SK-N-SH (cell line): ENCODE data around the gene HECW1. TPM values are rescaled to one million over a fixed set of nuclear protein-coding genes. Genes with fewer than 3 reads are reported as not detected.

ENCODE experiments used
- CTCF ChIA-PET: fragments of 300-600, 350-600 bp; formaldehyde crosslinking; extraction: SDS; loops from one replicate; lab custom pipeline; 2021; lab: Yijun Ruan, JAX
- POLR2A ChIA-PET: fragments of 350-600 bp; sonication (Branson Sonifier 250); formaldehyde crosslinking; extraction: SDS; loops from one replicate; lab custom pipeline; 2020; ENCODE audit warnings: antibody characterized with exemption, inconsistent platforms; lab: Yijun Ruan, JAX
- DNase-seq: peaks from one replicate; pipeline ENCODE4 v3.0.0; 2012
- H2AFZ ChIP-seq: fragments of 200-600 bp; sonication (generic); 2 replicates; pipeline ENCODE4 v1.8.1; 2016; ENCODE audit warnings: antibody characterized with exemption, mild to moderate bottlenecking, low read depth
- H3F3A ChIP-seq: fragments of 200-600 bp; sonication (generic); replicated peaks from 2 replicates; pipeline ENCODE3; 2016; ENCODE audit warnings: antibody characterized with exemption, mild to moderate bottlenecking; ENCODE audit not compliant: insufficient read depth
- H3K27ac ChIP-seq, 2 experiments: fragments of 200-500 bp in 1 of 2; fragments of 200-600 bp in 1 of 2; sonication (Bioruptor generic) in 1 of 2; sonication (generic), shearing (Covaris generic) in 1 of 2; 2 replicates each; pipeline versions ENCODE4 v1.5.1 to v1.6.1; 2014 to 2016; ENCODE audit warnings: low read depth in 2 of 2, inconsistent platforms in 1 of 2, low read length in 1 of 2, mild to moderate bottlenecking in 1 of 2, mixed read lengths in 1 of 2
- H3K27me3 ChIP-seq: fragments of 200-600 bp; sonication (generic), shearing (Covaris generic); 2 replicates; pipeline ENCODE4 v1.6.1; 2016; ENCODE audit warnings: mixed run types; ENCODE audit not compliant: insufficient read depth
- H3K36me3 ChIP-seq, 2 experiments: fragments of 200-500 bp in 1 of 2; fragments of 200-600 bp in 1 of 2; sonication (Bioruptor generic) in 1 of 2; sonication (generic) in 1 of 2; replicated peaks in 1 of 2; 2 replicates each; pipeline versions ENCODE3 to v1.5.1; 2014 to 2016; ENCODE audit warnings: low read length in 1 of 2, mild to moderate bottlenecking in 1 of 2; ENCODE audit not compliant: insufficient read depth in 2 of 2, control insufficient read depth in 1 of 2
- H3K4me1 ChIP-seq, 2 experiments: fragments of 200-500 bp in 1 of 2; fragments of 200-600 bp in 1 of 2; sonication (Bioruptor generic) in 1 of 2; sonication (generic), shearing (Covaris generic) in 1 of 2; 2 replicates each; pipeline versions ENCODE4 v1.5.1 to v1.6.1; 2014 to 2016; ENCODE audit warnings: low read depth in 1 of 2, low read length in 1 of 2, mixed run types in 1 of 2; ENCODE audit not compliant: insufficient read depth in 2 of 2, control insufficient read depth in 1 of 2
- H3K4me2 ChIP-seq: fragments of 200-600 bp; sonication (generic), shearing (Covaris generic); 2 replicates; pipeline ENCODE4 v1.6.1; 2017; ENCODE audit warnings: mixed run types
- H3K4me3 ChIP-seq, 2 experiments: fragments of 200-500 bp in 1 of 2; fragments of 200-600 bp in 1 of 2; sonication (Bioruptor generic) in 1 of 2; sonication (generic), shearing (Covaris generic) in 1 of 2; 2 replicates each; pipeline versions ENCODE4 v1.5.1 to v1.8.1; 2014 to 2016; ENCODE audit warnings: low read depth in 2 of 2, inconsistent platforms in 1 of 2, low read length in 1 of 2, mild to moderate bottlenecking in 1 of 2, mixed read lengths in 1 of 2, moderate library complexity in 1 of 2
- H3K79me2 ChIP-seq: fragments of 200-600 bp; sonication (generic); 2 replicates; pipeline ENCODE4 v1.8.1; 2017; ENCODE audit warnings: mild to moderate bottlenecking; ENCODE audit not compliant: insufficient read depth
- H3K9ac ChIP-seq: fragments of 200-600 bp; sonication (generic); 2 replicates; pipeline ENCODE4 v1.6.1; 2017; ENCODE audit warnings: mixed run types
- H3K9me2 ChIP-seq: fragments of 200-600 bp; sonication (generic); 2 replicates; pipeline ENCODE4 v1.6.1; 2017; ENCODE audit warnings: mixed run types
- H3K9me3 ChIP-seq: fragments of 200-600 bp; sonication (generic); 2 replicates; pipeline ENCODE4 v1.6.1; 2017; ENCODE audit warnings: mixed run types, mild to moderate bottlenecking, moderate library complexity
- H4K20me1 ChIP-seq: fragments of 200-600 bp; sonication (generic); 2 replicates; pipeline ENCODE4 v1.6.1; 2017; ENCODE audit warnings: mild to moderate bottlenecking, mixed run types; ENCODE audit not compliant: insufficient read depth
- CHD2 ChIP-seq: fragments of 150-350 bp; IDR thresholded peaks from 2 replicates; pipeline ENCODE4 v1.6.1; 2018; ENCODE audit warnings: low read length; ENCODE audit not compliant: partially characterized antibody
- ELF1 ChIP-seq: IDR thresholded peaks from 2 replicates; pipeline ENCODE4 v1.4.0; 2012
- FOSL2 ChIP-seq: IDR thresholded peaks from 2 replicates; pipeline ENCODE4 v1.4.0; 2012; ENCODE audit warnings: low read depth, mild to moderate bottlenecking, moderate library complexity, borderline replicate concordance
- FOXM1 ChIP-seq: IDR thresholded peaks from 2 replicates; pipeline ENCODE4 v1.4.0; 2012; ENCODE audit warnings: low read depth, mild to moderate bottlenecking
- GABPA ChIP-seq: IDR thresholded peaks from 2 replicates; pipeline ENCODE4 v1.4.0; 2012; ENCODE audit warnings: low read depth, mild to moderate bottlenecking
- GATA2 ChIP-seq: sonication (generic); formaldehyde crosslinking; IDR thresholded peaks from 2 replicates; pipeline ENCODE4 v1.5.0; 2020; ENCODE audit warnings: mild to moderate bottlenecking, missing genetic modification reagents
- IRF3 ChIP-seq: fragments of 150-350 bp; IDR thresholded peaks from 2 replicates; pipeline ENCODE4 v1.6.1; 2016; ENCODE audit warnings: mild to moderate bottlenecking, low read depth, low read length
- MEF2A ChIP-seq: IDR thresholded peaks from 2 replicates; pipeline ENCODE4 v1.4.0; 2012; ENCODE audit warnings: low read depth, borderline replicate concordance
- MXI1 ChIP-seq: IDR thresholded peaks from 2 replicates; pipeline ENCODE4 v1.6.1; 2012; ENCODE audit warnings: mild to moderate bottlenecking, low read depth, low read length, improper control_type of control experiment
- NFIC ChIP-seq: IDR thresholded peaks from 2 replicates; pipeline ENCODE4 v1.4.0; 2012; ENCODE audit warnings: borderline replicate concordance
- NRF1 ChIP-seq: IDR thresholded peaks from 2 replicates; pipeline ENCODE4 v1.6.1; 2012; ENCODE audit warnings: low read depth, mild to moderate bottlenecking, low read length
- PBX3 ChIP-seq: IDR thresholded peaks from 2 replicates; pipeline ENCODE4; 2012
- RAD21 ChIP-seq: IDR thresholded peaks from 2 replicates; pipeline ENCODE4 v1.6.1; 2012; ENCODE audit warnings: mild to moderate bottlenecking, low read length
- SIN3A ChIP-seq: IDR thresholded peaks from 2 replicates; pipeline ENCODE4 v1.6.1; 2012; ENCODE audit warnings: low read depth, mild to moderate bottlenecking, low read length, moderate library complexity, borderline replicate concordance
- SMC3 ChIP-seq: IDR thresholded peaks from 2 replicates; pipeline ENCODE4 v1.6.1; 2012; ENCODE audit warnings: low read depth, low read length, improper control_type of control experiment
- YY1 ChIP-seq: IDR thresholded peaks from 2 replicates; pipeline ENCODE4 v1.4.0; 2012; ENCODE audit warnings: low read depth, mild to moderate bottlenecking
- WGBS: methylation state at CpG from one replicate; pipeline ENCODE4 v1.1.6; 2017; ENCODE audit warnings: low lambda C conversion rate; 5-methylcytosine and 5-hydroxymethylcytosine counted together
- polyA plus RNA-seq, 3 experiments: library from polyadenylated mRNA; depleted of rRNA; stranded (reverse); fragments of >200 nt; gene quantifications; 2 replicates each; pipeline ENCODE4 v1.2.3, GENCODE V29; 2012
- TF ChIP-seq, protein P1 (sequence below): fragments of 200-600 bp; sonication (generic); IDR thresholded peaks from 2 replicates; pipeline ENCODE4 v1.6.1; 2017; ENCODE audit warnings: antibody characterized with exemption, mild to moderate bottlenecking, moderate library complexity
- TF ChIP-seq, protein P2 (sequence below): IDR thresholded peaks from 2 replicates; pipeline ENCODE4 v1.4.0; 2012; ENCODE audit warnings: low read depth, borderline replicate concordance

The HECW1 gene
- polyA plus RNA-seq, 1 of the 3 experiments (the other 2 are of a cell fraction): not detected

GRCh38 chr7:43121973-43122372 is 9.5 kb downstream of the HECW1 start:
- Histone ChIP-seq H3K36me3 (no peaks in the 10 kb centered on the region), H3K9me3 (no peaks in the 10 kb centered on the region), H2AFZ (no peak overlapping the region), H3K9ac (no peak overlapping the region), H3K79me2 (no peaks in the 10 kb centered on the region), H3K27ac (no peak overlapping the region), H3K9me2 (no peaks in the 10 kb centered on the region), H3K4me2 (no peak overlapping the region), H3K4me1 (no peaks in the 10 kb centered on the region), H3K27me3 (peaks cover 40% of the 10 kb centered on the region), H3F3A (no peaks in the 10 kb centered on the region), H3K4me3 (no peak overlapping the region), H4K20me1 (no peaks in the 10 kb centered on the region)
- no peak for DNase-seq
- TF ChIP-seq YY1: no peak
- no peak for TF ChIP-seq MEF2A
- TF ChIP-seq, protein P1, sequence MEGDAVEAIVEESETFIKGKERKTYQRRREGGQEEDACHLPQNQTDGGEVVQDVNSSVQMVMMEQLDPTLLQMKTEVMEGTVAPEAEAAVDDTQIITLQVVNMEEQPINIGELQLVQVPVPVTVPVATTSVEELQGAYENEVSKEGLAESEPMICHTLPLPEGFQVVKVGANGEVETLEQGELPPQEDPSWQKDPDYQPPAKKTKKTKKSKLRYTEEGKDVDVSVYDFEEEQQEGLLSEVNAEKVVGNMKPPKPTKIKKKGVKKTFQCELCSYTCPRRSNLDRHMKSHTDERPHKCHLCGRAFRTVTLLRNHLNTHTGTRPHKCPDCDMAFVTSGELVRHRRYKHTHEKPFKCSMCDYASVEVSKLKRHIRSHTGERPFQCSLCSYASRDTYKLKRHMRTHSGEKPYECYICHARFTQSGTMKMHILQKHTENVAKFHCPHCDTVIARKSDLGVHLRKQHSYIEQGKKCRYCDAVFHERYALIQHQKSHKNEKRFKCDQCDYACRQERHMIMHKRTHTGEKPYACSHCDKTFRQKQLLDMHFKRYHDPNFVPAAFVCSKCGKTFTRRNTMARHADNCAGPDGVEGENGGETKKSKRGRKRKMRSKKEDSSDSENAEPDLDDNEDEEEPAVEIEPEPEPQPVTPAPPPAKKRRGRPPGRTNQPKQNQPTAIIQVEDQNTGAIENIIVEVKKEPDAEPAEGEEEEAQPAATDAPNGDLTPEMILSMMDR: no peak
- no peak for TF ChIP-seq CHD2
- no peak for TF ChIP-seq PBX3
- TF ChIP-seq IRF3: no peak
- TF ChIP-seq RAD21: no peak
- no peak for TF ChIP-seq GABPA
- no peak for TF ChIP-seq FOXM1
- TF ChIP-seq, protein P2, sequence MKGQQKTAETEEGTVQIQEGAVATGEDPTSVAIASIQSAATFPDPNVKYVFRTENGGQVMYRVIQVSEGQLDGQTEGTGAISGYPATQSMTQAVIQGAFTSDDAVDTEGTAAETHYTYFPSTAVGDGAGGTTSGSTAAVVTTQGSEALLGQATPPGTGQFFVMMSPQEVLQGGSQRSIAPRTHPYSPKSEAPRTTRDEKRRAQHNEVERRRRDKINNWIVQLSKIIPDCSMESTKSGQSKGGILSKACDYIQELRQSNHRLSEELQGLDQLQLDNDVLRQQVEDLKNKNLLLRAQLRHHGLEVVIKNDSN: no peak
- TF ChIP-seq ELF1: no peak
- TF ChIP-seq SMC3: no peak
- no peak for TF ChIP-seq NFIC
- no peak for TF ChIP-seq FOSL2
- TF ChIP-seq MXI1: no peak
- no peak for TF ChIP-seq SIN3A
- no peak for TF ChIP-seq GATA2
- TF ChIP-seq NRF1: no peak
- ChIA-PET CTCF (interaction anchor here (3.5 kb wide), 1 partner anchor 13 kb away, joined by 25 read pairs; no protein-coding TSS in a partner anchor), POLR2A (no interaction called here)
- 38% methylated on average over 6 of the region's 6 CpGs for WGBS
